ENCODE measurements around the gene NKD2. TPM values are rescaled to one million over a fixed set of nuclear protein-coding genes. Genes with fewer than 3 reads are reported as not detected.

NKD2 gene
- total RNA-seq, 2 donors from 2014 or later: 1.4 to 1.5 TPM

DNA sequence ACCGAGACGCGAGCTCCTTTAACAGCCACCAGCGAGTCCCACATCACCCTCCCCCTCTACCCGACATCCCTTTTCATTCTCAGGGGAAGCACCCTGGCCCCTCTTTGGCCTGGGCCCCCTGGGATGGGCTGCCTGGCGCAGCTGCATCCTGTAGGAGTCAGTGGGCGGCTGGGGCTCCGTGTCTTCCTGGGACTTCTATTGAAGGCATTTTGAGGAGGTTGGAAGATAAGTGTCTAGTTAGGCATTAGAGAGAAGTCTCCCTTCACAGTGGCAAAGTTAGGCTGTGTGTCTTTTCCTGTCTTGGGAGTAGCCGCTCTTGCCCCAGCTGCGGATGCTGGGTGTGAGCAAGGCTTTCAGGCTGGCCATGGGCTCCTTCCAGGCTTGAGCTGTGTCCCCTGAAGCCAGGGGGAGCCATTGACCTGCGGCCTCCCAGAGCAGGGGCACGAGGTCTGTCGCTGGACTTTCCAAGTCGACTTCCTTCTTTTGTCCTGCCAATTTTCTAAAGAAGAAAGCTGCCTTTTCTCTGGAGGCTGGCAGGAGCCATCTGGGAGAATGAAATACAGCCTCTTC is 18.6 kb upstream of the NKD2 start:
- Histone ChIP-seq H3K36me3 (no peaks in the 10 kb centered on the region), H3K9me3 (no peaks in the 10 kb centered on the region), H3K4me3 (no peak overlapping the region), H3K27me3 (replicated peaks; ENCODE audit: insufficient read depth) (no peaks in the 10 kb centered on the region), H3K27ac (no peak overlapping the region), H3K4me1 (ENCODE audit: control insufficient read depth in 1 of 2, low read depth in 2 of 2) (no peaks in the 10 kb centered on the region)
- TF ChIP-seq, protein P1, sequence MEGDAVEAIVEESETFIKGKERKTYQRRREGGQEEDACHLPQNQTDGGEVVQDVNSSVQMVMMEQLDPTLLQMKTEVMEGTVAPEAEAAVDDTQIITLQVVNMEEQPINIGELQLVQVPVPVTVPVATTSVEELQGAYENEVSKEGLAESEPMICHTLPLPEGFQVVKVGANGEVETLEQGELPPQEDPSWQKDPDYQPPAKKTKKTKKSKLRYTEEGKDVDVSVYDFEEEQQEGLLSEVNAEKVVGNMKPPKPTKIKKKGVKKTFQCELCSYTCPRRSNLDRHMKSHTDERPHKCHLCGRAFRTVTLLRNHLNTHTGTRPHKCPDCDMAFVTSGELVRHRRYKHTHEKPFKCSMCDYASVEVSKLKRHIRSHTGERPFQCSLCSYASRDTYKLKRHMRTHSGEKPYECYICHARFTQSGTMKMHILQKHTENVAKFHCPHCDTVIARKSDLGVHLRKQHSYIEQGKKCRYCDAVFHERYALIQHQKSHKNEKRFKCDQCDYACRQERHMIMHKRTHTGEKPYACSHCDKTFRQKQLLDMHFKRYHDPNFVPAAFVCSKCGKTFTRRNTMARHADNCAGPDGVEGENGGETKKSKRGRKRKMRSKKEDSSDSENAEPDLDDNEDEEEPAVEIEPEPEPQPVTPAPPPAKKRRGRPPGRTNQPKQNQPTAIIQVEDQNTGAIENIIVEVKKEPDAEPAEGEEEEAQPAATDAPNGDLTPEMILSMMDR (IDR thresholded peaks at IDR 0.05): no peak
- ATAC-seq (ENCODE audit: insufficient number of reproducible peaks, low FRiP score, low read depth) (no peak), DNase-seq (ENCODE audit: low spot score) (no peak)

DNA sequence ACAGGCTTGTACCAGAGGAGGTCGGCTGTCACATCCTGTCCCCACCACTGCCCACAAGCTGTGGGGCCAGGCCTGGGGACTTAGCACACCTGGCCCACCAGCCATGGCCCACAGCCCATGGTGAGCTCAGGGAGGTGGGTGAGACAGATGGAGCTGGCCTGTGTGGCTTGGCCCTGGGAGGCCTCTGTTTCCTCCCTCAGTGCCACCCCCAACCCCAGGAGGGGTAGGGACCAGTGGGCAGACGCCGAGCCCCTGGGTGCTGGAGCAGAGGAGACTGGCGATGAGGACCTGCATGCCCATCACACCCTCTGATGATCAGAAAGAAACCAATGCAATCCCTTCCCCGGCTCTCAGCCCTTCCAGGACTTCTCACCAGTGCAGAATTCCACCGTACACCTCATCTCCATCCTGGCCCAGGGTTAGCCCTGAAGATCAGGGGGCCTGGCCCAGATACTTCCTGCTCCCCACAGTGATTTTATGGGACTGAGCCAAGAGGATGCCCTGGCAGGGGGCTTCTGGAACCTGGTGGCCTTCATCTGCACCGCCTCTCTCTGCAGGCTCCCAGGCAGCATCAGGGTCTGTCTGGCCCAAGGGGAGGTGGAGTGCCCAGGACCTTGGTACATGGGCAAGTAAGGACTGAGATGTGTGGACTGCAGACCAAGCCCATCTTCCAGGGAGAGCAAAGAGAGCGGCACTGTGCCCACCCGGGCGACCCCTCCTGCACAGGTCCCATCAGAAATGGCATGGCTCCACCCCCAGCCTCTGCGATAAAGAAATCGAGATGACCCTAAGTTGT is 16.9 kb upstream of the NKD2 start:
- TF ChIP-seq, protein P1 (IDR thresholded peaks at IDR 0.05): no peak
- ATAC-seq (ENCODE audit: insufficient number of reproducible peaks, low FRiP score, low read depth): no peak
- Histone ChIP-seq H3K9me3 (no peaks in the 10 kb centered on the region), H3K4me1 (ENCODE audit: control insufficient read depth in 1 of 2, low read depth in 2 of 2) (no peaks in the 10 kb centered on the region), H3K27ac (no peak overlapping the region), H3K27me3 (replicated peaks; ENCODE audit: insufficient read depth) (no peaks in the 10 kb centered on the region), H3K4me3 (no peak overlapping the region), H3K36me3 (no peaks in the 10 kb centered on the region)
- DNase-seq (ENCODE audit: low spot score): no peak

DNA sequence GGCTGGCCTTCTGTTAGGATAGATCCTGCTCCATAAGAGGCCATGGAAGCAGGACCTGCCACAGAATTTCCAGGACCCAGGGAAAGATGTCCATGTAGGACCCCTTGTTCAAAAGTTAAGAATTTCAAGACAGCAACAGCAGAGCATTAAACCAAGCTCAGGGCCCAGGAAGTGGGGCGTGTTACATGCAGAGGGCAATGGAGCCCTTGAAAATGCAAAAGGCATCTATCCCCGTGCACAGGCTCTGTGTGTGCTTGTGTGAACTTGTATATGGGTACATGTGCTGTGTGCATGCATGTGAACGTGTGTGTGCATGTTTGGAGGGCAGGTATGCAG is 14.4 kb upstream of the NKD2 start:
- H3K36me3 ChIP-seq: no peaks in the 10 kb centered on the region
- H3K27me3 ChIP-seq (replicated peaks; ENCODE audit: insufficient read depth): no peaks in the 10 kb centered on the region
- no peak overlapping the region for H3K27ac ChIP-seq
- no peaks in the 10 kb centered on the region for H3K4me1 ChIP-seq (ENCODE audit: control insufficient read depth in 1 of 2, low read depth in 2 of 2)
- TF ChIP-seq, protein P1 (IDR thresholded peaks at IDR 0.05): no peak
- H3K9me3 ChIP-seq: no peaks in the 10 kb centered on the region
- no peak overlapping the region for H3K4me3 ChIP-seq
- ATAC-seq (ENCODE audit: insufficient number of reproducible peaks, low FRiP score, low read depth): no peak
- no peak for DNase-seq (ENCODE audit: low spot score)

DNA sequence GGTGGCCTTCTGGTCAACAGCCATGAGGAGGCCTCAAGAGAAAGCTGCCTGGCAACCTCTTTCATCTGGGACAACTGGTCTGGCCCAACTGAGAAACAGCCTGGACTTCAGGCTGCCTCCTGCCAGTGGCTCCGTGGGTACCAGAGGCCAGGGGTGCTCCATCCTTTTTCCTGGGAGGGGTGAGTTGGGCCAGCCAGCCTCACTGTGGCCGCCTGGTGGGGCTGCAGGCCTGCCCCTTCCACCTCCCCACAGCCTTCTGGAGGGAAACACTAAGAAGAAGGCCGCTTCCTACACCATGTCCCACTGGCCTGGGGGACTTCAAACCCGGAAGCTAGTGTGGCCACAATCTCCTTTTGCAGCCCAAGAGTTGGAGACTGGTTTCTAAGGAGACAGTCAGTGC is 13.8 kb upstream of the NKD2 start:
- Histone ChIP-seq H3K27me3 (replicated peaks; ENCODE audit: insufficient read depth) (no peaks in the 10 kb centered on the region), H3K27ac (no peak overlapping the region), H3K9me3 (no peaks in the 10 kb centered on the region), H3K4me1 (ENCODE audit: control insufficient read depth in 1 of 2, low read depth in 2 of 2) (no peaks in the 10 kb centered on the region), H3K36me3 (no peaks in the 10 kb centered on the region), H3K4me3 (no peak overlapping the region)
- no peak for ATAC-seq (ENCODE audit: insufficient number of reproducible peaks, low FRiP score, low read depth)
- no peak for DNase-seq (ENCODE audit: low spot score)
- TF ChIP-seq, protein P1 (IDR thresholded peaks at IDR 0.05): no peak

DNA sequence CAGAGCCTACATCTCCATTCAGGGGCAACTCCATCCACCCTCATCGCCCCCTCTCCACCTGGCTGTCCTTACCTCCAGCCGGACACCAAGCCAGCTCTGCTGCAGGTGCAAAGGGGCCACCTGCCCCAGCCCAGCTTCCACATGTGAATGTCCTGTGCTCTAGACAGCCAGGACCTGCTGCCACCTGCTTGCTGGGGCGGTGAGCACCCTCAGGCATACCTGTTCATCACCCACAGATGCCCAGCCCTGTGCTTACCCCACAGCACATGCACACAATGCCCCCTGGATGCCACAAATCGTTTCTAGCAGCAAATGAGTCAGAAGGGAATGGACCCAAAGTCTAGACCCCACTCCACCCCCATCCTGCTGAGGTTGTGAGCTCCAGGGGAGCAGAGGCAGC is 13.3 kb upstream of the NKD2 start:
- ATAC-seq (ENCODE audit: insufficient number of reproducible peaks, low FRiP score, low read depth): no peak
- H3K36me3 ChIP-seq: no peaks in the 10 kb centered on the region
- no peaks in the 10 kb centered on the region for H3K9me3 ChIP-seq
- no peak overlapping the region for H3K27ac ChIP-seq
- TF ChIP-seq, protein P1 (IDR thresholded peaks at IDR 0.05): no peak
- no peaks in the 10 kb centered on the region for H3K4me1 ChIP-seq (ENCODE audit: control insufficient read depth in 1 of 2, low read depth in 2 of 2)
- DNase-seq (ENCODE audit: low spot score): no peak
- H3K4me3 ChIP-seq: no peak overlapping the region
- no peaks in the 10 kb centered on the region for H3K27me3 ChIP-seq (replicated peaks; ENCODE audit: insufficient read depth)

Measured in thoracic aorta (tissue), 2 donors.